ENCODE data around the gene RBFOX1.

Gene RBFOX1

DNA sequence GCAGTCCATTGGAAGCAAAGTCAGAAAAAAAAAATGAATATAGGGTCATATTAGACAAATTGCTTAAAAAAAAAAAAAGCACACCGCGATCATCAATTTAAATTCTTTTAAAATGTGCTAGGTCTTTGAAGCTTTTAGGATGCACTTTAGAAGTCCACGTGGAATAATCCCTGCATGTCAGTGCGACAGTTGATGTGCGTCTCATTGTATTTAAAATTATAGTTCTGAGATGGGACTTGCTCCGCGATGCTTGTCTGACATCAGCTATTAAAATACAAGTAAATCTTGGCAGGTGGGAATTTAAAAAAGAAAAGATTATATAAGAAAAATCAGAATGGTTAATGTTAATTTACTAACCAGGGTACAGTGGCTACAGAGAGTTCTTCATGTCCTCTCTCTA lies 105.2 kb downstream of the RBFOX1 start:
- H3K27ac ChIP-seq, result no peak overlapping the region
- TF ChIP-seq CTCF (IDR thresholded peaks at IDR 0.05), result no peak
- DNase-seq (ENCODE audit: low spot score), result no peak

DNA sequence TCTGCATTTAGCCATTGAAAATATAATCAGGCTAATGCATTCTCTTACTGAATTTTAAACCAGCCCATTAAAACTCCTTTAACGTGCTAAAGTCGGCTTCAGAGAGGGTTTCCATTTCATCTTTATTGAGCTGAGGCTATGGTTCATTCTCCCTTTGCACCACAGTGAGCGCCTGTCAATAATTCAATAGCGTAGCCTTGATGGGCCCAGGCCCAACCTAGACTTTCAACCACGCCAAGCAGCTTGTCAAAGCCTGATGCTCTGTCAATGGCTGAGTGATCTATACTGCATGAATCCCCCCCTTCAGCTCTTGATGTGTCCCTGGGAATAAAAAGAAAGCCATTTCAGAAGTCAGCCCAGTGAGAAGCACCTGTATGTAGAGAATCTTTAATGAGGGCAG lies 106.0 kb downstream of the RBFOX1 start:
- Histone ChIP-seq H3K27ac (no peak overlapping the region), H3K4me3 (no peak overlapping the region)
- TF ChIP-seq CTCF (IDR thresholded peaks at IDR 0.05), result no peak
- no peak for DNase-seq (ENCODE audit: low spot score)

More for the DNA sequence above, 105.2 kb downstream of the RBFOX1 start:
- H3K4me3 ChIP-seq, result no peak overlapping the region

- H3K4me3 ChIP-seq, result no peak overlapping the region
- no peak for TF ChIP-seq CTCF (IDR thresholded peaks at IDR 0.05)
Measured at GRCh38 chr16:7439518-7439917, 106.9 kb downstream of the RBFOX1 start.

GRCh38 chr16:7440886-7441400 lies 108.3 kb downstream of the RBFOX1 start:
- no peak overlapping the region for H3K27ac ChIP-seq
- TF ChIP-seq CTCF (IDR thresholded peaks at IDR 0.05), result no peak
- no peak for DNase-seq (ENCODE audit: low spot score)
- no peak overlapping the region for H3K4me3 ChIP-seq

More at GRCh38 chr16:7439518-7439917, 106.9 kb downstream of the RBFOX1 start:
- no peak overlapping the region for H3K27ac ChIP-seq
- DNase-seq (ENCODE audit: low spot score), result no peak

GRCh38 chr16:7442050-7442449 lies 109.4 kb downstream of the RBFOX1 start:
- Histone ChIP-seq H3K27ac (no peak overlapping the region), H3K4me3 (no peak overlapping the region)
- no peak for DNase-seq (ENCODE audit: low spot score)
- TF ChIP-seq CTCF (IDR thresholded peaks at IDR 0.05), result no peak

DNA sequence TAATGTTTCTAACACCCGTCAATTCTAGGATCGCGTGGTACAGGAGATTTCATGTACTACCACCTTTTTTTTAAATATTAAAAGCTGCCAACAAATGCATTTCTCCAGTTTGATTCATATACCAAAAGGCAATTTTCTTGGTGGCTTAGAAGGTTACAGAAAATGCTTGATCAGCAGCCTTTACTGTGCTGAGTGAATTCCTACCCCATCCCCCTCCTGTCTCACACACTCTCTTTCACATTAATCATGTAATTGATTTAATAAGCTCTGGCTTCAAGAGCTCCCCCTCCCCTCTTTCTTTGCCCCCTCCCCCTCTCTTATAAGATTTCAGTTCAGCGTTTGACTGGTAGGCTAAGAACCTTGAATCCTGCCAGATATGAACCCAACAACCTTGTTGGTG lies 110.5 kb downstream of the RBFOX1 start:
- no peak for TF ChIP-seq CTCF (IDR thresholded peaks at IDR 0.05)
- DNase-seq (ENCODE audit: low spot score), result no peak
- Histone ChIP-seq H3K27ac (no peak overlapping the region), H3K4me3 (no peak overlapping the region)

- DNase-seq (ENCODE audit: low spot score), result no peak
- no peak overlapping the region for H3K27ac ChIP-seq
- TF ChIP-seq CTCF (IDR thresholded peaks at IDR 0.05), result no peak
- H3K4me3 ChIP-seq, result no peak overlapping the region
Measured at GRCh38 chr16:7443648-7444365, 111.2 kb downstream of the RBFOX1 start.
